ENCODE data around the gene ZNF3.

Gene ZNF3

GRCh38 chr7:100065452-100066186 is 15.9 kb downstream of the ZNF3 start:
- DNase-seq (ENCODE audit: low read depth) = no peak
- TF ChIP-seq, protein P1, sequence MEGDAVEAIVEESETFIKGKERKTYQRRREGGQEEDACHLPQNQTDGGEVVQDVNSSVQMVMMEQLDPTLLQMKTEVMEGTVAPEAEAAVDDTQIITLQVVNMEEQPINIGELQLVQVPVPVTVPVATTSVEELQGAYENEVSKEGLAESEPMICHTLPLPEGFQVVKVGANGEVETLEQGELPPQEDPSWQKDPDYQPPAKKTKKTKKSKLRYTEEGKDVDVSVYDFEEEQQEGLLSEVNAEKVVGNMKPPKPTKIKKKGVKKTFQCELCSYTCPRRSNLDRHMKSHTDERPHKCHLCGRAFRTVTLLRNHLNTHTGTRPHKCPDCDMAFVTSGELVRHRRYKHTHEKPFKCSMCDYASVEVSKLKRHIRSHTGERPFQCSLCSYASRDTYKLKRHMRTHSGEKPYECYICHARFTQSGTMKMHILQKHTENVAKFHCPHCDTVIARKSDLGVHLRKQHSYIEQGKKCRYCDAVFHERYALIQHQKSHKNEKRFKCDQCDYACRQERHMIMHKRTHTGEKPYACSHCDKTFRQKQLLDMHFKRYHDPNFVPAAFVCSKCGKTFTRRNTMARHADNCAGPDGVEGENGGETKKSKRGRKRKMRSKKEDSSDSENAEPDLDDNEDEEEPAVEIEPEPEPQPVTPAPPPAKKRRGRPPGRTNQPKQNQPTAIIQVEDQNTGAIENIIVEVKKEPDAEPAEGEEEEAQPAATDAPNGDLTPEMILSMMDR (IDR thresholded peaks at IDR 0.05; ENCODE audit: insufficient read depth, low read depth, low read length, missing control alignments) = no peak
- H3K4me3 ChIP-seq (ENCODE audit: low read length) = no peak overlapping the region

- DNase-seq (ENCODE audit: low read depth) = no peak
- no peak overlapping the region for H3K4me3 ChIP-seq (ENCODE audit: low read length)
- TF ChIP-seq, protein P1 (IDR thresholded peaks at IDR 0.05; ENCODE audit: insufficient read depth, low read depth, low read length, missing control alignments) = no peak
Observed at GRCh38 chr7:100064162-100064561, 17.4 kb downstream of the ZNF3 start.

- DNase-seq (ENCODE audit: low read depth) = no peak
- TF ChIP-seq, protein P1 (IDR thresholded peaks at IDR 0.05; ENCODE audit: insufficient read depth, low read depth, low read length, missing control alignments) = no peak
- no peak overlapping the region for H3K4me3 ChIP-seq (ENCODE audit: low read length)
Observed at GRCh38 chr7:100063376-100063775, 18.1 kb downstream of the ZNF3 start.

DNA sequence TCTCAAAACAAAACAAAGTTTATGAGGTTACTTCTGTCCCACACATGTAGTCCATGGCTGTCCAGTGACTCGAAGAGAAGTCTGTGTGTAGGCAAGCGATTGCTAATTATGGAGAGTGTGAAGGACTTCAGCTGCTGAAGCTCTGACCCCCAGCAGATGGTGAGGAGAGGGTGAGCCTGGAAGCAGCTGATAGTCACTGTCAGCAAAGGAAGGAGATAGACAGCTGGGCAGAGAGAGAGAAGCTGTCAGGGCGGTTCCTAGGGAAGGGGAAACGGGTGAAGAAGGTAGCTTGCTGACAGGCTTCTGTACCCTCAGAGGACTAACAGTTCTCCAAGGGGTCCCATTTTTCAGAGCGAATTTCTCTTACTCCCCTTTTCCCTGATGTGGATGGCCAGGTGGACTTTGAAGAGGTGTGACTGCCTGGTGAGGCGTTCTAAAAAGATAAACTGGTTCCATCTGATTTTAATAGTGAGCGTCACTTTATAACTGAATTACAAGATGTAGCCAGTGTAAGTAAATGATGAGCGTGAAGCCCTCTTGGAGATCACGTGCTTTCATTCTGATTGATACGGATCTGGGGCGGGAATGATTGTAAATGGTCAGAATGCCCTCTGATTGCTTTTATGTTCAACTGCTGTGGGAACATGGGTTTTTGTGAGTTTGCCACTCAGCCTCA is 19.9 kb downstream of the ZNF3 start:
- TF ChIP-seq, protein P1 (IDR thresholded peaks at IDR 0.05; ENCODE audit: insufficient read depth, low read depth, low read length, missing control alignments) = no peak
- H3K4me3 ChIP-seq (ENCODE audit: low read length) = no peak overlapping the region
- DNase-seq (ENCODE audit: low read depth) = no peak

GRCh38 chr7:100059251-100059739 is 22.2 kb downstream of the ZNF3 start:
- DNase-seq (ENCODE audit: low read depth) = no peak
- no peak overlapping the region for H3K4me3 ChIP-seq (ENCODE audit: low read length)
- TF ChIP-seq, protein P1 (IDR thresholded peaks at IDR 0.05; ENCODE audit: insufficient read depth, low read depth, low read length, missing control alignments) = no peak

- TF ChIP-seq, protein P1 (IDR thresholded peaks at IDR 0.05; ENCODE audit: insufficient read depth, low read depth, low read length, missing control alignments) = no peak
- no peak overlapping the region for H3K4me3 ChIP-seq (ENCODE audit: low read length)
- no peak for DNase-seq (ENCODE audit: low read depth)
Observed at GRCh38 chr7:100057006-100057405, 24.5 kb downstream of the ZNF3 start.
